GM12878 (cell line): Measurements from ENCODE around the gene CD84. TPM values are rescaled to one million over a fixed set of nuclear protein-coding genes. Genes with fewer than 3 reads are reported as not detected.

ENCODE experiments used
- ATF7 ChIP-seq: fragments of 450-650 bp; IDR thresholded peaks from 2 replicates; pipeline ENCODE4 v1.6.1; 2016; ENCODE audit warnings: low read depth, mild to moderate bottlenecking
- CHD4 ChIP-seq: fragments of 200-600 bp; sonication (generic); IDR thresholded peaks from 2 replicates; pipeline ENCODE4 v1.6.1; 2016; ENCODE audit warnings: mild to moderate bottlenecking
- FOXM1 ChIP-seq: IDR thresholded peaks from 2 replicates; pipeline ENCODE4 v1.6.1; 2012; ENCODE audit warnings: low read depth, mild to moderate bottlenecking, inconsistent platforms, low read length, moderate library complexity
- IKZF1 ChIP-seq: fragments of 450-650 bp; conservative IDR thresholded peaks from 2 replicates; pipeline ENCODE4 v1.6.1; 2017; ENCODE audit warnings: antibody characterized with exemption, mild to moderate bottlenecking
- MTA3 ChIP-seq: IDR thresholded peaks from 2 replicates; pipeline ENCODE4 v1.6.1; 2012; ENCODE audit warnings: low read length, inconsistent platforms, borderline replicate concordance
- NBN ChIP-seq: fragments of 450-650 bp; IDR thresholded peaks from 2 replicates; pipeline ENCODE4 v1.6.1; 2016
- NR2C1 ChIP-seq: fragments of 450-650 bp; IDR thresholded peaks from 2 replicates; pipeline ENCODE4 v1.6.1; 2017; ENCODE audit warnings: antibody characterized with exemption, mild to moderate bottlenecking, moderate library complexity
- NR2C2 ChIP-seq: IDR thresholded peaks from 2 replicates; pipeline ENCODE4 v1.6.1; 2011; ENCODE audit warnings: borderline replicate concordance, low read depth; ENCODE audit not compliant: control insufficient read depth, insufficient read length
- PAX5 ChIP-seq: IDR thresholded peaks from 2 replicates; pipeline ENCODE4 v1.6.1; 2011; ENCODE audit warnings: low read depth, low read length, borderline replicate concordance
- PBX3 ChIP-seq: IDR thresholded peaks from 2 replicates; pipeline ENCODE4 v1.6.1; 2011; ENCODE audit warnings: mild to moderate bottlenecking, low read depth, low read length, moderate library complexity; ENCODE audit not compliant: insufficient replicate concordance
- PML ChIP-seq: IDR thresholded peaks from 2 replicates; pipeline ENCODE4 v1.6.1; 2012; ENCODE audit warnings: low read length, inconsistent platforms
- POLR2AphosphoS5 ChIP-seq: IDR thresholded peaks from 2 replicates; pipeline ENCODE4 v1.6.1; 2011; ENCODE audit warnings: mild to moderate bottlenecking, low read length, inconsistent platforms
- SMAD5 ChIP-seq: IDR thresholded peaks from 2 replicates; pipeline ENCODE4 v1.6.1; 2016; ENCODE audit warnings: antibody characterized with exemption, low read depth
- SMARCA5 ChIP-seq: fragments of 450-650 bp; IDR thresholded peaks from 2 replicates; pipeline ENCODE4 v1.6.1; 2017; ENCODE audit warnings: mild to moderate bottlenecking
- SPI1 ChIP-seq: IDR thresholded peaks from 2 replicates; pipeline ENCODE4 v1.6.1; 2011; ENCODE audit warnings: low read depth, mild to moderate bottlenecking, low read length, moderate library complexity, borderline replicate concordance; ENCODE audit not compliant: insufficient read depth
- SREBF1 ChIP-seq: IDR thresholded peaks from 2 replicates; pipeline ENCODE4 v1.6.1; 2012; ENCODE audit warnings: mild to moderate bottlenecking, low read length
- TBL1XR1 ChIP-seq: IDR thresholded peaks from 2 replicates; pipeline ENCODE4 v1.6.1; 2012; ENCODE audit warnings: low read depth, low read length, improper control_type of control experiment
- polyA plus RNA-seq, 11 experiments: library from polyadenylated mRNA; depleted of rRNA in 4 of 11; unstranded in 6 of 11; stranded (reverse) in 5 of 11; fragments of >200 nt; fragmentation: Nextera tagmentation in 4 of 11; fragmentation: Illumina TruSeq in 1 of 11; extraction: Ambion mirVana in 4 of 11; extraction: Trizol in 1 of 11; gene quantifications; 1 replicate in 1 of 11; 2 replicates in 10 of 11; pipeline versions ENCODE4 v1.2.1 to v1.2.3, GENCODE V29; 2011 to 2016; ENCODE audit warnings: inconsistent platforms in 2 of 11, missing spikeins in 2 of 11, low read depth in 1 of 11
- total RNA-seq, 4 experiments: library from RNA; depleted of rRNA in 3 of 4; stranded (reverse); fragments of >200 nt in 3 of 4; fragmentation: Illumina TruSeq in 1 of 4; extraction: Trizol in 1 of 4; gene quantifications; 2 replicates each; pipeline versions ENCODE4 v1.2.1 to v1.2.3, GENCODE V29; 2013 to 2021
- TF ChIP-seq, protein P1 (sequence below): fragments of 450-650 bp; IDR thresholded peaks from 2 replicates; pipeline ENCODE4 v1.6.1; 2016; ENCODE audit warnings: mild to moderate bottlenecking, moderate library complexity, borderline replicate concordance
- TF ChIP-seq, protein P2 (sequence below): fragments of 450-650 bp; IDR thresholded peaks from 2 replicates; pipeline ENCODE4 v1.6.1; 2014; ENCODE audit warnings: mild to moderate bottlenecking
- TF ChIP-seq, protein P3 (sequence below): IDR thresholded peaks from 2 replicates; pipeline ENCODE4 v1.6.1; 2012; ENCODE audit warnings: low read depth, low read length, improper control_type of control experiment

Gene CD84
- total and polyA plus RNA-seq, 10 of the 15 experiments (the other 5 are each of a cell fraction or from before 2014, with no cell fraction given): 3.4 to 20.3 (median 11.7) TPM

DNA sequence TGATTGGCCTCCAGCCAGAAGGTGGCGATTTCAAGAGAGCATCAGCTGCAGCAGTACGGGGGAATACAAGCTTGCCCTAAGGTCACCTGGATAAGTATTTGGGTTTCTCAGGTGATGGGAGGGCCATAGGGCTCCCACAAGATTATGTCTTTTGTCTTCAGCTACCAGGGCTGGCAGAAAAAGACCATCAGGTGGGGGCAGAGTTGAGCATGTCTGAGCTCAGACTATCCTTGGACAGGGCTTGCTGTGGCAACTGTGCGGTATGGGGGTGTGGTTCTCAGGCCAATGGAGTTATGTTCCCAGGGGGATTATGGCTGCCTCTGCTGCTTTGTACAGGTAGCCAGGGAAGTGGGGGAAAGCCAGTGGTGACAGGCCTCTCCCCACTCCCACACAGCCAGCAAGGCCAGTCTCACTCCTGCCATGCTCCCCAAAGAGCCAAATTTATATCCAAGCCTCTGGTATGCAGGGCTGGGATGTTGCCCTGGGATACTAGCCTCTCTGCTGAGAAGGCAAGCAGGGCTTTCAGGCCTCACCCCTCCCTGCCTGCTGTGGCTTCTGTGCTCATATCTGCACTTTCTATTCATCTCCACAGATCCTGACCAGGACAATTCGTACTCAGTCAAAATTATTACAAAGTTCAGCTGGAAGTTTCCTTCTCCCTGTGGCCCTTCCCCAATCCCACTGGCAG, 26.6 kb upstream of the CD84 start (continued):
- TF ChIP-seq, protein P1, sequence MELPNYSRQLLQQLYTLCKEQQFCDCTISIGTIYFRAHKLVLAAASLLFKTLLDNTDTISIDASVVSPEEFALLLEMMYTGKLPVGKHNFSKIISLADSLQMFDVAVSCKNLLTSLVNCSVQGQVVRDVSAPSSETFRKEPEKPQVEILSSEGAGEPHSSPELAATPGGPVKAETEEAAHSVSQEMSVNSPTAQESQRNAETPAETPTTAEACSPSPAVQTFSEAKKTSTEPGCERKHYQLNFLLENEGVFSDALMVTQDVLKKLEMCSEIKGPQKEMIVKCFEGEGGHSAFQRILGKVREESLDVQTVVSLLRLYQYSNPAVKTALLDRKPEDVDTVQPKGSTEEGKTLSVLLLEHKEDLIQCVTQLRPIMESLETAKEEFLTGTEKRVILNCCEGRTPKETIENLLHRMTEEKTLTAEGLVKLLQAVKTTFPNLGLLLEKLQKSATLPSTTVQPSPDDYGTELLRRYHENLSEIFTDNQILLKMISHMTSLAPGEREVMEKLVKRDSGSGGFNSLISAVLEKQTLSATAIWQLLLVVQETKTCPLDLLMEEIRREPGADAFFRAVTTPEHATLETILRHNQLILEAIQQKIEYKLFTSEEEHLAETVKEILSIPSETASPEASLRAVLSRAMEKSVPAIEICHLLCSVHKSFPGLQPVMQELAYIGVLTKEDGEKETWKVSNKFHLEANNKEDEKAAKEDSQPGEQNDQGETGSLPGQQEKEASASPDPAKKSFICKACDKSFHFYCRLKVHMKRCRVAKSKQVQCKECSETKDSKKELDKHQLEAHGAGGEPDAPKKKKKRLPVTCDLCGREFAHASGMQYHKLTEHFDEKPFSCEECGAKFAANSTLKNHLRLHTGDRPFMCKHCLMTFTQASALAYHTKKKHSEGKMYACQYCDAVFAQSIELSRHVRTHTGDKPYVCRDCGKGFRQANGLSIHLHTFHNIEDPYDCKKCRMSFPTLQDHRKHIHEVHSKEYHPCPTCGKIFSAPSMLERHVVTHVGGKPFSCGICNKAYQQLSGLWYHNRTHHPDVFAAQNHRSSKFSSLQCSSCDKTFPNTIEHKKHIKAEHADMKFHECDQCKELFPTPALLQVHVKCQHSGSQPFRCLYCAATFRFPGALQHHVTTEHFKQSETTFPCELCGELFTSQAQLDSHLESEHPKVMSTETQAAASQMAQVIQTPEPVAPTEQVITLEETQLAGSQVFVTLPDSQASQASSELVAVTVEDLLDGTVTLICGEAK: no peak
- TF ChIP-seq PAX5 (no peak), FOXM1 (no peak), MTA3 (no peak; the same call in 1 of the 2 replicates), TBL1XR1 (no peak), NBN (0 out of 2 replicates have a peak, but pooled peaks have one; percentile 15), ATF7 (no peak), SMARCA5 (no peak), POLR2AphosphoS5 (no peak), SPI1 (no peak), SMAD5 (no peak), PBX3 (no peak), SREBF1 (no peak), PML (no peak), IKZF1 (peak; percentile 71), CHD4 (no peak), NR2C1 (no peak), NR2C2 (no peak)
- TF ChIP-seq, protein P2, sequence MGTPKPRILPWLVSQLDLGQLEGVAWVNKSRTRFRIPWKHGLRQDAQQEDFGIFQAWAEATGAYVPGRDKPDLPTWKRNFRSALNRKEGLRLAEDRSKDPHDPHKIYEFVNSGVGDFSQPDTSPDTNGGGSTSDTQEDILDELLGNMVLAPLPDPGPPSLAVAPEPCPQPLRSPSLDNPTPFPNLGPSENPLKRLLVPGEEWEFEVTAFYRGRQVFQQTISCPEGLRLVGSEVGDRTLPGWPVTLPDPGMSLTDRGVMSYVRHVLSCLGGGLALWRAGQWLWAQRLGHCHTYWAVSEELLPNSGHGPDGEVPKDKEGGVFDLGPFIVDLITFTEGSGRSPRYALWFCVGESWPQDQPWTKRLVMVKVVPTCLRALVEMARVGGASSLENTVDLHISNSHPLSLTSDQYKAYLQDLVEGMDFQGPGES: no peak
- TF ChIP-seq, protein P3, sequence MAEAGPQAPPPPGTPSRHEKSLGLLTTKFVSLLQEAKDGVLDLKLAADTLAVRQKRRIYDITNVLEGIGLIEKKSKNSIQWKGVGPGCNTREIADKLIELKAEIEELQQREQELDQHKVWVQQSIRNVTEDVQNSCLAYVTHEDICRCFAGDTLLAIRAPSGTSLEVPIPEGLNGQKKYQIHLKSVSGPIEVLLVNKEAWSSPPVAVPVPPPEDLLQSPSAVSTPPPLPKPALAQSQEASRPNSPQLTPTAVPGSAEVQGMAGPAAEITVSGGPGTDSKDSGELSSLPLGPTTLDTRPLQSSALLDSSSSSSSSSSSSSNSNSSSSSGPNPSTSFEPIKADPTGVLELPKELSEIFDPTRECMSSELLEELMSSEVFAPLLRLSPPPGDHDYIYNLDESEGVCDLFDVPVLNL: no peak
